ENCODE measurements around the gene BSN. TPM values are rescaled to one million over a fixed set of nuclear protein-coding genes. Genes with fewer than 3 reads are reported as not detected.

The BSN gene
- total and polyA plus RNA-seq, 2 experiments from 2014 or later, result 1.2 to 2.1 TPM

DNA sequence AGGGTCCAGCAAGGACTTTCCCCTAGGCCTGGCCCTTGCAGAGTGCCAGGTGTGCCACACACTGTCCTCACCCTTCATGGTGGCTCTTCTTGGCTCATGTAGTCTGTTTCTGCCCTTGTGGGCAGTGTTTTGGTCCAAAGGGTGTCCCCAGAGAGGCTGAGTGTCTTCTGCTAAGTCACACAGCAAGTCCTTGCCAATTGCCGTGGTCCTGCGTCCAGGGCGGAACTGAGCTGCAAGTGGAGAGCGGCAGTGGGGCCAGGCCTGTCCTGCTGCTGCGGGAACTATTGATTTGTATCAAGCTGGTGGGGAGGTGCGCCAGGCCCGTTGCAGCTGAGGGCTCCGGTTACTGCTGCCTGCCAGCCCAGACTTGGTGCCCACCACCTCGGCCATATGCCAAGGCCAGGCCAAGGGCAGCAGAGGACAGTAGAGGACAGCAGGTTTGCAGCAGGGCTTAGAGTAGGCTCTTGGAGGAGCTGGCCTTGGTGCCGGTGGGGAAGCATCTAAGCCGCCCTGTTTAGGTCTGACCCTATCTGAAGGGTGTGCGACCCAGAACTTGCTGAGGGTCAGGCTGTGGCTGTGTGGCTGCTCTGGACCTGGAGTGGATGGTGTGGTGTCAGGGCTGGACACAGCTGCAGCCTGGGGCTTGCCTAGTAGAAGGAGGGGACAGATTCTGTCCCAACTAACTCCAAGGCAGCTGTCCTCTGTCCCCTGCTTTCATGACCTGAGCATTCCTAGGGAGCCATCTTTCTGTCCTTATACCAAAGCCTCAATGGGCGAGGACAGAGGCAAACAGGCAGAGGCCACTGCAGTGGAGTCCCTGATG is 160.7 kb downstream of the BSN start:
- Histone ChIP-seq H3K4me3 (no peak overlapping the region), H3K27me3 (no peaks in the 10 kb centered on the region), H3K27ac (no peak overlapping the region), H3K9me3 (ENCODE audit: low read depth) (no peaks in the 10 kb centered on the region), H3K36me3 (no peaks in the 10 kb centered on the region), H3K4me1 (ENCODE audit: low read depth) (no peaks in the 10 kb centered on the region)
- DNase-seq (ENCODE audit: low read depth in 1 of 2, low spot score in 1 of 2), result no peak
- TF ChIP-seq, protein P1, sequence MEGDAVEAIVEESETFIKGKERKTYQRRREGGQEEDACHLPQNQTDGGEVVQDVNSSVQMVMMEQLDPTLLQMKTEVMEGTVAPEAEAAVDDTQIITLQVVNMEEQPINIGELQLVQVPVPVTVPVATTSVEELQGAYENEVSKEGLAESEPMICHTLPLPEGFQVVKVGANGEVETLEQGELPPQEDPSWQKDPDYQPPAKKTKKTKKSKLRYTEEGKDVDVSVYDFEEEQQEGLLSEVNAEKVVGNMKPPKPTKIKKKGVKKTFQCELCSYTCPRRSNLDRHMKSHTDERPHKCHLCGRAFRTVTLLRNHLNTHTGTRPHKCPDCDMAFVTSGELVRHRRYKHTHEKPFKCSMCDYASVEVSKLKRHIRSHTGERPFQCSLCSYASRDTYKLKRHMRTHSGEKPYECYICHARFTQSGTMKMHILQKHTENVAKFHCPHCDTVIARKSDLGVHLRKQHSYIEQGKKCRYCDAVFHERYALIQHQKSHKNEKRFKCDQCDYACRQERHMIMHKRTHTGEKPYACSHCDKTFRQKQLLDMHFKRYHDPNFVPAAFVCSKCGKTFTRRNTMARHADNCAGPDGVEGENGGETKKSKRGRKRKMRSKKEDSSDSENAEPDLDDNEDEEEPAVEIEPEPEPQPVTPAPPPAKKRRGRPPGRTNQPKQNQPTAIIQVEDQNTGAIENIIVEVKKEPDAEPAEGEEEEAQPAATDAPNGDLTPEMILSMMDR (IDR thresholded peaks at IDR 0.05; ENCODE audit: low read depth, low read length), result no peak

DNA sequence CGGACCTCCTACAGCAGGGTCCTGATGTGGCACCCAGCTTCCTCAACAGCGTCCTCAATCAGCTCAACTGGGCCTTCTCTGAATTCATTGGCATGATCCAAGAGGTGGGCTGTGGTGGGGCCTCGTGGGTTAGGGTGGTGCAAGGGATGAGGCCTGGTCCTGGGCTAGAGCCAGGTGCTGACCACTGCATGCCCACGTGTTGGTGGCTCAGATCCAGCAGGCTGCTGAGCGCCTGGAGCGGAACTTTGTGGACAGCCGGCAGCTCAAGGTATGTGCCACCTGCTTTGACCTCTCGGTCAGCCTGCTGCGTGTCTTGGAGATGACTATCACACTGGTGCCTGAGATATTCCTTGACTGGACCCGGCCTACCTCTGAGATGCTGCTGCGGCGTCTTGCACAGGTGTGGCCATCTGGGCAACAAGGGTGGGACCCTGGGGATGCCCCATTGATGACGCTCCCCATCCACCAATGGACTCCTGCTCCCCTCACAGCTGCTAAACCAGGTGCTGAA is 161.4 kb downstream of the BSN start:
- no peaks in the 10 kb centered on the region for H3K36me3 ChIP-seq
- no peak for DNase-seq (ENCODE audit: low read depth in 1 of 2, low spot score in 1 of 2)
- no peak overlapping the region for H3K4me3 ChIP-seq
- H3K27me3 ChIP-seq, result no peaks in the 10 kb centered on the region
- H3K27ac ChIP-seq, result no peak overlapping the region
- H3K4me1 ChIP-seq (ENCODE audit: low read depth), result no peaks in the 10 kb centered on the region
- TF ChIP-seq, protein P1 (IDR thresholded peaks at IDR 0.05; ENCODE audit: low read depth, low read length), result no peak
- H3K9me3 ChIP-seq (ENCODE audit: low read depth), result no peaks in the 10 kb centered on the region

DNA sequence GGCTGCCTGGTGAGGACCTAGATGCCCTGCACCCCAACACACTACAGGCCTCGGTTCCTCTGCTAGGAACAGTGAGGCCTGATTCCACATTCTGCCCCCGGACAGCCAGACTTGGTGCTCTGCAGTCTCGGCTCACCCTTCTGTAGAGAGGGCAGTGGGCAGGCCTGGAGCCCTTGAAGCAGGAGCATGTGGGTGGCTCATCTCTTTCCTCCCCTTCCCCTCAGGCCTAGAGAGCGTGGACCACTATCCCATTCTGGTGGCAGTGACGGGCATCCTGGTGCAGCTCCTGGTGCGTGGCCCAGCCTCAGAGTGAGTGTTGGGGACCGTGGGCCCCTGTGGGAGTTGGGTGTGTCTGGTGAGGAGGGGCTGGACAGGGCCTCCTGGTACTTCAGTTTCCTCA is 161.9 kb downstream of the BSN start:
- Histone ChIP-seq H3K9me3 (ENCODE audit: low read depth) (no peaks in the 10 kb centered on the region), H3K4me3 (no peak overlapping the region), H3K27me3 (no peaks in the 10 kb centered on the region), H3K4me1 (ENCODE audit: low read depth) (no peaks in the 10 kb centered on the region), H3K27ac (no peak overlapping the region), H3K36me3 (no peaks in the 10 kb centered on the region)
- DNase-seq (ENCODE audit: low read depth in 1 of 2, low spot score in 1 of 2), result no peak
- TF ChIP-seq, protein P1 (IDR thresholded peaks at IDR 0.05; ENCODE audit: low read depth, low read length), result no peak

DNA sequence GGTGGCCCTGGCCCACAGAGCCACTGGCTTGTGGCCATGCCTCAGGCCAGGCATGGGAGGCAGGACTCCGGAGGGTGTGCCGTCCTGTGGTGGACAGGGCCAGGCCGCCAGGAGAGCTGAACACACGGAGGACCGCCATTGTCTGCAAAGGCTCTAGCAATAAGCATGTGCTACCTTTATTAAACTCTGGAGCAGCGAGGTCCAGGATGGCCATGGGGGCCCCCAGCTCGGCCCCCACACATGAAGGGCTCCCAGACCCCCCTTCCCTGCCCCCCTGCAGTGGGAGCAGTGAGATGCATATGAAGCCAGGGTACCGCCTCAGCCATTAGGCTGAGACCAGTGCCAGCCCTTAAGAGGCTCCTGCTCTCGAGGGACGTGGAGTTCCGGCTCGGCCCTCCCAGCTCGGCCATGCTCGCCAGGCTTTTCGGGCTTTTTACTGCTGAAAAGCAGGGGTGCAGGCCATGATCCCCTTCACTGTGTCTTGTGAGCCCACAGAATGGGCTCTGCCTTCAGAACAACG is 162.5 kb downstream of the BSN start:
- H3K9me3 ChIP-seq (ENCODE audit: low read depth), result no peaks in the 10 kb centered on the region

DNA sequence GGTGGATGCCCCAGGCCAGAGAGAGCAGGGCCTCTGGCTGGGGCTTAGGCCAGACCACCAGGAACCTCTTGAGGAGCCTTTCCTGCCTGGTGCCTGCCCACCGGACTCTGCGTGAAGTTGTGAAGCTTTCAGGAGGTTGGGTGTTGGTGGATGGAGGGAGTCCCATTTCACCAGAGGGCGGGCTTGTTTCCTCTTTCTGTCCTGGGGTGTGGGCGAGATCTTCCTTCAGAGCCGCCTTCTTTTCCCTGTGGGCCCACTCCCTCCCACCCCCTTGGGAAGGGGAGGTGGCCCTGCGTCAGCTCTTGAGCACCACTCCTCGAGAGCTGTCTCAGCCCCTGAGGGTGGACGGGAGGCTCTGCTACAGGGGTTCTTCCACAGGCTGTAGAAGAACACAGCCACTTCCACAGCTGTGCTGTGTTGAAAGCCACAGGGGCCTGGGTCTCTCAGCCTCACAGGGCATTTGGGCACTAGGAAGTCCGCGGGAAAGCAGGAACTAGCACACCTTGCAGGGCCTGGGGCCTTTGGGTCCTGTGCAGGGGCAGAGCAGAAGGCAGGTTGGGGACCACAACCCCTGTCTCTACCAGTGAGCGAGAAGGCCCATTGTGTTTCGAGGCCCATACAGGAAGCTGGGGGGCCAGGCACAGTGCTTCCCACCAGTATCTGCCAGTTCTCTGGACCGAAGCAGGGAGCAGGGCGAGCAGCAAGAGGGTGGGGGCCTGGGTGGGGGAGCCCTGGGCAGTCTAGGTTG is 163.1 kb downstream of the BSN start:
- DNase-seq (ENCODE audit: low read depth in 1 of 2, low spot score in 1 of 2), result no peak
- H3K4me3 ChIP-seq, result no peak overlapping the region
- no peaks in the 10 kb centered on the region for H3K4me1 ChIP-seq (ENCODE audit: low read depth)
- H3K36me3 ChIP-seq, result peaks cover 4% of the 10 kb centered on the region
- TF ChIP-seq, protein P1 (IDR thresholded peaks at IDR 0.05; ENCODE audit: low read depth, low read length), result no peak
- no peak overlapping the region for H3K27ac ChIP-seq
- H3K9me3 ChIP-seq (ENCODE audit: low read depth), result no peaks in the 10 kb centered on the region
- H3K27me3 ChIP-seq, result no peaks in the 10 kb centered on the region

More for the DNA sequence above, 162.5 kb downstream of the BSN start:
- H3K4me3 ChIP-seq, result no peak overlapping the region
- DNase-seq (ENCODE audit: low read depth in 1 of 2, low spot score in 1 of 2), result no peak
- peaks cover 4% of the 10 kb centered on the region for H3K36me3 ChIP-seq
- TF ChIP-seq, protein P1 (IDR thresholded peaks at IDR 0.05; ENCODE audit: low read depth, low read length), result no peak
- no peak overlapping the region for H3K27ac ChIP-seq
- no peaks in the 10 kb centered on the region for H3K27me3 ChIP-seq
- no peaks in the 10 kb centered on the region for H3K4me1 ChIP-seq (ENCODE audit: low read depth)
